HL-60 (cell line): Measurements from ENCODE around the gene EDA.

ENCODE experiments used
- GABPA ChIP-seq: IDR thresholded peaks from 2 replicates; pipeline ENCODE4 v1.6.1; 2012; ENCODE audit warnings: low read depth
- POLR2AphosphoS5 ChIP-seq: IDR thresholded peaks from 2 replicates; pipeline ENCODE4 v1.6.1; 2012; ENCODE audit warnings: low read depth
- SPI1 ChIP-seq: IDR thresholded peaks from 2 replicates; pipeline ENCODE4 v1.6.1; 2012; ENCODE audit warnings: low read depth, mild to moderate bottlenecking, borderline replicate concordance
- TF ChIP-seq, protein P1 (sequence below): IDR thresholded peaks from one replicate; pipeline ENCODE4 v1.5.1; 2011; ENCODE audit warnings: low read length, control low read depth, inconsistent platforms; ENCODE audit not compliant: insufficient read depth
- TF ChIP-seq, protein P2 (sequence below): IDR thresholded peaks from 2 replicates; pipeline ENCODE4 v1.6.1; 2012; ENCODE audit warnings: low read depth; ENCODE audit not compliant: insufficient replicate concordance

DNA sequence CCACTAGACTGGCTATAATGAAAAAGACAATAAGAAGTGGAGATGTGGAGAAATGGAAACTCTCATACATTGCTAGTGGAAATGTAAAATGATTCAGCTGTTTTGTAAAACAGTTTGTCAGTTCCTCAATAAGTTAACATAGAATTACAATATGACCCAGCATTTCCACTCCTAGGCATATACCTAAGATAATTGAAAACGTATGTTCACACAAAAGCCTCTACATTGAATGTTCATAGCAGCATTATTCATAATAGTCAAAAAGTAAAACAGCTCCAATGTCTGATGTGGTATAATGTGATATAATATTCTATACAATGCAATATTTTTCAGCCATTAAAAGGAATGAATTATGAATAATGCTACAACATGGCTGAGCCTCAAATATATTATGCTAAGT, 10.2 kb downstream of the EDA start:
- TF ChIP-seq, protein P1, sequence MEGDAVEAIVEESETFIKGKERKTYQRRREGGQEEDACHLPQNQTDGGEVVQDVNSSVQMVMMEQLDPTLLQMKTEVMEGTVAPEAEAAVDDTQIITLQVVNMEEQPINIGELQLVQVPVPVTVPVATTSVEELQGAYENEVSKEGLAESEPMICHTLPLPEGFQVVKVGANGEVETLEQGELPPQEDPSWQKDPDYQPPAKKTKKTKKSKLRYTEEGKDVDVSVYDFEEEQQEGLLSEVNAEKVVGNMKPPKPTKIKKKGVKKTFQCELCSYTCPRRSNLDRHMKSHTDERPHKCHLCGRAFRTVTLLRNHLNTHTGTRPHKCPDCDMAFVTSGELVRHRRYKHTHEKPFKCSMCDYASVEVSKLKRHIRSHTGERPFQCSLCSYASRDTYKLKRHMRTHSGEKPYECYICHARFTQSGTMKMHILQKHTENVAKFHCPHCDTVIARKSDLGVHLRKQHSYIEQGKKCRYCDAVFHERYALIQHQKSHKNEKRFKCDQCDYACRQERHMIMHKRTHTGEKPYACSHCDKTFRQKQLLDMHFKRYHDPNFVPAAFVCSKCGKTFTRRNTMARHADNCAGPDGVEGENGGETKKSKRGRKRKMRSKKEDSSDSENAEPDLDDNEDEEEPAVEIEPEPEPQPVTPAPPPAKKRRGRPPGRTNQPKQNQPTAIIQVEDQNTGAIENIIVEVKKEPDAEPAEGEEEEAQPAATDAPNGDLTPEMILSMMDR, result no peak
- TF ChIP-seq, protein P2, sequence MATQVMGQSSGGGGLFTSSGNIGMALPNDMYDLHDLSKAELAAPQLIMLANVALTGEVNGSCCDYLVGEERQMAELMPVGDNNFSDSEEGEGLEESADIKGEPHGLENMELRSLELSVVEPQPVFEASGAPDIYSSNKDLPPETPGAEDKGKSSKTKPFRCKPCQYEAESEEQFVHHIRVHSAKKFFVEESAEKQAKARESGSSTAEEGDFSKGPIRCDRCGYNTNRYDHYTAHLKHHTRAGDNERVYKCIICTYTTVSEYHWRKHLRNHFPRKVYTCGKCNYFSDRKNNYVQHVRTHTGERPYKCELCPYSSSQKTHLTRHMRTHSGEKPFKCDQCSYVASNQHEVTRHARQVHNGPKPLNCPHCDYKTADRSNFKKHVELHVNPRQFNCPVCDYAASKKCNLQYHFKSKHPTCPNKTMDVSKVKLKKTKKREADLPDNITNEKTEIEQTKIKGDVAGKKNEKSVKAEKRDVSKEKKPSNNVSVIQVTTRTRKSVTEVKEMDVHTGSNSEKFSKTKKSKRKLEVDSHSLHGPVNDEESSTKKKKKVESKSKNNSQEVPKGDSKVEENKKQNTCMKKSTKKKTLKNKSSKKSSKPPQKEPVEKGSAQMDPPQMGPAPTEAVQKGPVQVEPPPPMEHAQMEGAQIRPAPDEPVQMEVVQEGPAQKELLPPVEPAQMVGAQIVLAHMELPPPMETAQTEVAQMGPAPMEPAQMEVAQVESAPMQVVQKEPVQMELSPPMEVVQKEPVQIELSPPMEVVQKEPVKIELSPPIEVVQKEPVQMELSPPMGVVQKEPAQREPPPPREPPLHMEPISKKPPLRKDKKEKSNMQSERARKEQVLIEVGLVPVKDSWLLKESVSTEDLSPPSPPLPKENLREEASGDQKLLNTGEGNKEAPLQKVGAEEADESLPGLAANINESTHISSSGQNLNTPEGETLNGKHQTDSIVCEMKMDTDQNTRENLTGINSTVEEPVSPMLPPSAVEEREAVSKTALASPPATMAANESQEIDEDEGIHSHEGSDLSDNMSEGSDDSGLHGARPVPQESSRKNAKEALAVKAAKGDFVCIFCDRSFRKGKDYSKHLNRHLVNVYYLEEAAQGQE, result no peak
- TF ChIP-seq SPI1 (no peak), POLR2AphosphoS5 (no peak), GABPA (no peak)
